GM13977 (cell line): ENCODE measurements around the gene RACGAP1.

ENCODE experiments used
- DNase-seq: peaks from one replicate; pipeline ENCODE4 v3.0.0; 2012; ENCODE audit warnings: low spot score
- in situ Hi-C: fragments of 300-500 bp; cut with MboI; formaldehyde crosslinking; loops from one replicate; pipeline ENCODE4 v1.12.0; 2022; ENCODE audit warnings: low sequenced_read_pairs, low pct_unique_long_range_greater_than_20kb, mixed read lengths, inconsistent platforms; ENCODE audit not compliant: unreplicated experiment
- TF ChIP-seq, protein P1 (sequence below): IDR thresholded peaks from 2 replicates; pipeline ENCODE4 v1.5.1; 2012; ENCODE audit warnings: mild to moderate bottlenecking, control low read depth; ENCODE audit not compliant: insufficient read depth; ENCODE audit errors: extremely low read depth, missing control alignments

RACGAP1 gene

DNA sequence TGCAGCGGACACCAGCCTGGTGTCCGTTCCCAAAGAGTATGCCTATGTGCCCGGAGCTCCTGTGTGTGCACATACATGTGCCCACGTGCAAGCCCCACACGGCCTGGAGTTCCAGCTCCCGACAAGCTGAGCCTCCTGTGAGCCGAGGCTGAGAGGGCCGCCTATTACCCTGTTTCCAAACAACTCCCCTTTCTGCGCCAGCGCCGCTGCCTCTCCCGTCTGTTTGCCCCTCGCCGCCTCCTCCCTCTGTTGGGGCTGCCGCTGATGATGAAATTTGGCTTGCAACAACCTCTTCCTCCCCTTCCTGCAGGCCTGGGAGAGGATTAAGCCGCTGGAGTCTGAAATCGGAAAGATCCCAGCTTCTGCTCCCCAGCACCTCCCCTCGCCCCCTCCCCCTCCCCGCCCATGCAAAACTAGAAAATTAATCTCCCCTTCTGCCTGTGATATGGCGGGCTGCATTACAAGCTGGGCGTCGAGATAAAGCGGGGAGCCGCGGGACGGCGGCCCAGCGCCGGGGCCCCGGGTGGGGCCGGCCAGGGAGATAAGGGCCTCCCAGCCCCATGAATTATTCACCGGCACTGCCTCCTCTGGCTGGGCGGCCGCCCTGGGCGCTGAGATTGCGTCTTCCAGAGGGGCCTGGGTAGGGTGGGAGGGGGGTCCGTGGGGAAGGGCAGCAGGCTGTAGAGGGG, 25.3 kb upstream of the RACGAP1 start:
- DNase-seq, result no peak
- in situ Hi-C loops, result loop anchor here (10.0 kb wide), 1 partner anchor 86 kb away; the partner anchor contains the start of gene AQP5
- TF ChIP-seq, protein P1, sequence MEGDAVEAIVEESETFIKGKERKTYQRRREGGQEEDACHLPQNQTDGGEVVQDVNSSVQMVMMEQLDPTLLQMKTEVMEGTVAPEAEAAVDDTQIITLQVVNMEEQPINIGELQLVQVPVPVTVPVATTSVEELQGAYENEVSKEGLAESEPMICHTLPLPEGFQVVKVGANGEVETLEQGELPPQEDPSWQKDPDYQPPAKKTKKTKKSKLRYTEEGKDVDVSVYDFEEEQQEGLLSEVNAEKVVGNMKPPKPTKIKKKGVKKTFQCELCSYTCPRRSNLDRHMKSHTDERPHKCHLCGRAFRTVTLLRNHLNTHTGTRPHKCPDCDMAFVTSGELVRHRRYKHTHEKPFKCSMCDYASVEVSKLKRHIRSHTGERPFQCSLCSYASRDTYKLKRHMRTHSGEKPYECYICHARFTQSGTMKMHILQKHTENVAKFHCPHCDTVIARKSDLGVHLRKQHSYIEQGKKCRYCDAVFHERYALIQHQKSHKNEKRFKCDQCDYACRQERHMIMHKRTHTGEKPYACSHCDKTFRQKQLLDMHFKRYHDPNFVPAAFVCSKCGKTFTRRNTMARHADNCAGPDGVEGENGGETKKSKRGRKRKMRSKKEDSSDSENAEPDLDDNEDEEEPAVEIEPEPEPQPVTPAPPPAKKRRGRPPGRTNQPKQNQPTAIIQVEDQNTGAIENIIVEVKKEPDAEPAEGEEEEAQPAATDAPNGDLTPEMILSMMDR, result no peak

DNA sequence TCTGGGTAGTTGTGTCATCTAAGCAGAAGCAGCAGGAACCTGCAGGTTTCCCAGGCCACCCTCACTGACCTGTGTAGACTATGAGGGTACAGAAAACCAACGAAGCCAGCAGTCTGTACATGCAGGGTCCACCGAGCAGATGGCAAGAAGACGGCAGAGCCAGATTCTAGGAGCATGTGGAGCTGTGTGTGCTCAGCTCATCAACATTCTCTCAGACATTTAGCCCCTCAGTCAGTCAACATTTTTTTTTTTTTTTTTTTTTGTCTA, 24.8 kb upstream of the RACGAP1 start:
- no peak for DNase-seq
- TF ChIP-seq, protein P1, result no peak
- in situ Hi-C loops, result loop anchor here (10.0 kb wide), 1 partner anchor 85 kb away; the partner anchor contains the start of gene AQP5

DNA sequence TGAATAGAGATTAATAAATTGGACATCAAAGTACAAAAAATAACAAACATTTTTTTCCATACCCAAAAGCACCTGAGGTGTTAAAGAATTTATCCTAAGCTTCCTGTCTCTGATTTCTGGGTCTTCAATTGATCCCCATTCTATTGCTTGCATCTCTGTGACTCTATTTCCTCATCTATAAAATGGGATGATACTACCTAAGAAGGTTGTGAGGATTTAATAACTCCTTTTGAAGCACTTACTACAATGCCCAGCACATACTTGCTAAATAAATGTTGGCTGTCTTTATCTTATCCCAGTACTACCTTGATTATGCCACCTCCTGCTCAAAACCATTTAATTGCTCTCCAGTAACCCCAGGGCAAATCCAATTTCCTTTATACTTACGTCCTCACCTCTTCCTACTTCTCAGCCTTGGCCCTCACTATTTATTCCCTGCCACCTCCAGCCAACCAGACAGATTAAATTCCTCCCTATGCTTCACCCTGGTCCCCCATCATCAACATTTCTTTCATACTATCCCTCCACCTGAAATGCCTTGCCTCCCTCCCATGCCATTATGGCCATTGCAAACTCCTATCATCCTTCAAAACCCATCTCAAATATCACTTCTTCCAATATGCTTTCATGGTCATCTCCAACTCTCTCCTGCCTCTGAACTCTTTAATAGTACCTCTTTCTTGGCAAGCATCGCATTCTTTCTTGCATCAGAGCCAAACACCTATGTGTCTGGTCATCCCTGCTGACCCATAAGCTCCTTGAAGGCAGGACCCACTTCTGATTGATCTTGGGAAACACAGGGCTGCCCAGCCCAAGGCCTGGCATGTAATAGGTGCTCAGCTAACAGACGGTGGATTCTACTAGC, 24.2 kb upstream of the RACGAP1 start:
- TF ChIP-seq, protein P1, result no peak
- DNase-seq, result no peak

DNA sequence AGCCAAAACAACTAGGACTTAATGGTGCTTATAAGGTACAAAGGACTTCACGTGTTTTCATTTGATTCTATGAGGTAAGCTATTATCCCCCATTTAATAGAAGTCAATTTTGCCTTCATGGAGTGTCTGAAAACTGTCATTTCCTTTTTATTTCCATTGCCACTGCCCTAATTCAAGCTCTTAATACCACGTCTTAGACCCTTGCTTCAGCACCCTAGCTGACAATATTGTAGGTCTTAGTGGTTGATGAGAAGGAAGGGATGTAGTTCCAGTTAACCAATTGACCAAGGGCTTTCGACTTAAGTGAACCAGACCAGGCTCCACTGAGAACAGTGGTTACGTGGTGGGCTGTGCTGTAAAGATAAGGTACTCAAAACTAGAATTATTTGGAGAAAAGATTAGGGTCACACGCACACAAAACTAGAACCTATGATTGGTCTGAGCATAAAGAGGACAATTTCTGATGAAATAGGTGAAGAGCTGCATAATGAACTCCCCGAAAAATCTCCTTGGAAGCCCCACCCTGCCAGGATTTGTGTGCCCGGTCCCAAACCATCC, 22.5 kb upstream of the RACGAP1 start:
- TF ChIP-seq, protein P1, result no peak
- DNase-seq, result no peak
- in situ Hi-C loops, result no loop called here

More for the DNA sequence above, 24.2 kb upstream of the RACGAP1 start:
- in situ Hi-C loops, result loop anchor here (10.0 kb wide), 1 partner anchor 85 kb away; the partner anchor contains the start of gene AQP5

DNA sequence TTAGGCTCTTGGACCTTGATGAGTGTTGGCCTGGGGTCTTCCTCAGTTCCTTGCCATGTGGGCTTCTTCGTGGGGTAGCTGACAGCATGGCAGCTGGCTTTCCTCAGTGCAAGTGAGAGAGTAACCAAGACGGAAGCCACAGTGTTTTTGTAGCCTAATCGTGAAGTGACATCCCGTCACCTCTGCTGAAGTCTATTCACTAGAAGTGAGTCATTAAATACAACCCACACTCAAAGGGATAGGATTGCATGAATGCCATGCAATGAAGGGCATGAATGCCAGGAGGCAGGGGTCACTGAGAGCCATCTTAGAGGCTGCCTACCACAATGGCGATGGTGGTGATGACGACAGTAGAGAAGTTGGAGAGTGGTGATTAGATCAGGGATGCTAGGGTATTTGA, 18.6 kb upstream of the RACGAP1 start:
- TF ChIP-seq, protein P1, result no peak
- in situ Hi-C loops, result no loop called here
- no peak for DNase-seq

DNA sequence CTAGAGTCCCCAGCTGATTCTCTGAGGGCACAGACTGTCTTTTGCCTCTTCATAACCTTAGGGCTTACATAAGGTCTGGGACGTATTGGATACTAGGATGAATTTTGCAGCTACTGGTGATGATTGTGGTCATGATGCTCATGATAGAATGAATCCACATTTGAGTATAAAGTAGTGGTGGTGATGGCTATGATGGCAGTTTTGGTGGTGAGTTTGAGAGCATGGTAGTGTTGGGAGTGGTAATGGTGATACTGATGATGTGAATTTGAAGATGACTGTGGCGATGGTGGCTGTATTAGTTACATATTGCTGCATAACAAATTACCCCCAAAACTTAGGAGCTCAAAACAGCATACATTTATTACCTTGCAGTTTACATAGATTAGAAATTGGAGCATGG, 18.0 kb upstream of the RACGAP1 start:
- TF ChIP-seq, protein P1, result no peak
- no peak for DNase-seq
- in situ Hi-C loops, result no loop called here
